ENCODE results near the gene INVS. TPM values are rescaled to one million over a fixed set of nuclear protein-coding genes. Genes with fewer than 3 reads are reported as not detected.
"Not testable (repeated sequence)": the region's sequence is repeated elsewhere in the genome, so short reads cannot be mapped to it uniquely, and the experiment has no call there.

INVS gene
- total and polyA plus RNA-seq, 2 donors (not counting 3 experiments of a cell fraction or from before 2014, with no cell fraction given), result 8.5 to 17.9 TPM

DNA sequence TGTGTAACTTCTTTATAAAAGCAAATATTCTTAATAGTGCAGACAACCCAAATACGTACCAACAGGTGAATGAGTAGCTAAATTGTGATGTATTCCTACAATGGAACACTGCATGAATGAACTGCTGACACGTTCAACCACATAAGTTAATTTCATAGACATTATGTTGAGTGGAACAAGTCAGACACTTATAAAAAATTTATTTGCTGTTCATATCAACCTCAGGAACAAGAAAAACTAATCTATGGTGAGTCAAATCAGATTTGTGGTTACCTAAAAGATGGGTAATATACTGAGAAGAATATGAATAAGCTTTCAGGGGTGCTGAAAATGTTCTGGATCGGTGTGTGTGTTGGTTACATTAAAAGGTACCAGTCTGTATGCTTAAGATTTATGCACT is 35.7 kb downstream of the INVS start:
- no peak for FAIRE-seq
- Histone ChIP-seq H4K20me1 (replicated peaks; ENCODE audit: control insufficient read depth, extremely low read depth, insufficient read depth, low read length) (no peaks in the 10 kb centered on the region), H3K4me3 (replicated peaks in 1 of 3; ENCODE audit: insufficient read depth in 1 of 3, low read depth in 1 of 3, low read length in 3 of 3) (no peak overlapping the region), H2AFZ (ENCODE audit: low read depth, low read length) (no peak overlapping the region), H3K4me1 (ENCODE audit: control insufficient read depth, extremely low read depth, insufficient read depth, low read length) (no peaks in the 10 kb centered on the region), H3K27me3 (ENCODE audit: control insufficient read depth in 2 of 2, insufficient read depth in 2 of 2, low read length in 2 of 2) (no peaks in the 10 kb centered on the region), H3K36me3 (ENCODE audit: control insufficient read depth in 2 of 2, extremely low read depth in 1 of 2, insufficient read depth in 2 of 2, low read length in 2 of 2) (no peaks in the 10 kb centered on the region), H3K9me3 (replicated peaks; ENCODE audit: control insufficient read depth, insufficient read depth, low read length) (no peaks in the 10 kb centered on the region), H3K9ac (replicated peaks; ENCODE audit: extremely low read depth, insufficient read depth, low read length) (no peak overlapping the region), H3K4me2 (ENCODE audit: insufficient read depth, low read length) (no peak overlapping the region), H3K9me1 (replicated peaks; ENCODE audit: control insufficient read depth, extremely low read depth, insufficient read depth, low read length) (no peaks in the 10 kb centered on the region), H3K27ac (ENCODE audit: insufficient read depth, low read depth, low read length) (no peak overlapping the region), H3K79me2 (ENCODE audit: control insufficient read depth, insufficient read depth, low read length) (no peaks in the 10 kb centered on the region)
- no peak for DNase-seq (ENCODE audit: low read depth, low spot score)
- ChIA-PET POLR2A (no interaction called here), CTCF (no interaction called here)
- dilution Hi-C loops (cut with MboI; ENCODE audit: extremely low pct_ligation_motif_present, low sequenced_read_pairs) (no loop called here), intact Hi-C loops (cut with micrococcal nuclease) (loop anchor here (5.0 kb wide), 1 partner anchor 83 kb away; no protein-coding TSS in a partner anchor)
- BruUV-seq (replicated peaks), result no TSS peak
- TF ChIP-seq FOS (IDR thresholded peaks at IDR 0.05; ENCODE audit: borderline replicate concordance, insufficient read depth, low read length) (no peak), MYC (IDR thresholded peaks at IDR 0.05; ENCODE audit: low read depth, low read length) (no peak), GATA2 (IDR thresholded peaks at IDR 0.05; ENCODE audit: insufficient read depth, insufficient read length, low read depth, low read length) (no peak), POLR2AphosphoS5 (IDR thresholded peaks at IDR 0.05; ENCODE audit: insufficient read depth, low read depth, low read length) (no peak), JUN (IDR thresholded peaks at IDR 0.05; ENCODE audit: borderline replicate concordance, insufficient read depth, insufficient read length, low read depth) (no peak), CTCF (IDR thresholded peaks at IDR 0.05; ENCODE audit: extremely low read depth in 1 of 2, insufficient read depth in 1 of 2, low read depth in 1 of 2, low read length in 2 of 2) (no peak), POLR2A (IDR thresholded peaks at IDR 0.05; ENCODE audit: low read depth, low read length) (no peak), MAX (IDR thresholded peaks at IDR 0.05; ENCODE audit: insufficient read depth, insufficient read length) (no peak), EZH2 (IDR thresholded peaks at IDR 0.05; ENCODE audit: borderline replicate concordance, low read depth, low read length, severe bottlenecking) (no peak)

DNA sequence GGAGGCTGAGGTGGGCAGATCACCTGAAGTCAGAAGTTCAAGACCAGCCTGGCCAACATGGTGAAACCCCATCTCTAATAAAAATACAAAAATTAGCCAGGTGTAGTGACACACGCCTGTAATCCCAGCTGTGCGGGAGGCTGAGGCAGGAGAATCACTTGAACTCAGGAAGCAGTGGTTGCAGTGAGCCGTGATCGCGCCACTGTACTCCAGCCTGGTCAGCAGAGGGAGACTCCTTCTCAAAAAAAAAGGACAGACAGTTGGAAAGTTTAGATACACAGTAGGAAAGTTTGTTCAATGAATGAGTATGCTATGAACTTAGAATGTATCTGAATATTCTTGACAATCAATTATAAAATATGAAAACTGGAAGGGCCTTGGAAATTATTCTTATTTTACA is 37.8 kb downstream of the INVS start:
- H4K20me1 ChIP-seq (replicated peaks; ENCODE audit: control insufficient read depth, extremely low read depth, insufficient read depth, low read length); H3K9ac ChIP-seq (replicated peaks; ENCODE audit: extremely low read depth, insufficient read depth, low read length); POLR2A ChIA-PET; H2AFZ ChIP-seq (ENCODE audit: low read depth, low read length); H3K4me1 ChIP-seq (ENCODE audit: control insufficient read depth, extremely low read depth, insufficient read depth, low read length); H3K36me3 ChIP-seq (ENCODE audit: control insufficient read depth in 2 of 2, extremely low read depth in 1 of 2, insufficient read depth in 2 of 2, low read length in 2 of 2); H3K9me1 ChIP-seq (replicated peaks; ENCODE audit: control insufficient read depth, extremely low read depth, insufficient read depth, low read length); BruUV-seq (replicated peaks); H3K79me2 ChIP-seq (ENCODE audit: control insufficient read depth, insufficient read depth, low read length); FAIRE-seq; H3K4me2 ChIP-seq (ENCODE audit: insufficient read depth, low read length); dilution Hi-C loops (cut with MboI; ENCODE audit: extremely low pct_ligation_motif_present, low sequenced_read_pairs); CTCF ChIA-PET; H3K4me3 ChIP-seq (replicated peaks in 1 of 3; ENCODE audit: insufficient read depth in 1 of 3, low read depth in 1 of 3, low read length in 3 of 3); H3K9me3 ChIP-seq (replicated peaks; ENCODE audit: control insufficient read depth, insufficient read depth, low read length); H3K27me3 ChIP-seq (ENCODE audit: control insufficient read depth in 2 of 2, insufficient read depth in 2 of 2, low read length in 2 of 2); DNase-seq (ENCODE audit: low read depth, low spot score); H3K27ac ChIP-seq (ENCODE audit: insufficient read depth, low read depth, low read length): not testable (repeated sequence)
- intact Hi-C loops (cut with micrococcal nuclease), result loop anchor here (5.0 kb wide), 1 partner anchor 81 kb away; no protein-coding TSS in a partner anchor

- dilution Hi-C loops (cut with MboI; ENCODE audit: extremely low pct_ligation_motif_present, low sequenced_read_pairs); intact Hi-C loops (cut with micrococcal nuclease); H3K36me3 ChIP-seq (ENCODE audit: control insufficient read depth in 2 of 2, extremely low read depth in 1 of 2, insufficient read depth in 2 of 2, low read length in 2 of 2); H4K20me1 ChIP-seq (replicated peaks; ENCODE audit: control insufficient read depth, extremely low read depth, insufficient read depth, low read length); DNase-seq (ENCODE audit: low read depth, low spot score); H2AFZ ChIP-seq (ENCODE audit: low read depth, low read length); H3K9me3 ChIP-seq (replicated peaks; ENCODE audit: control insufficient read depth, insufficient read depth, low read length); H3K27ac ChIP-seq (ENCODE audit: insufficient read depth, low read depth, low read length); FAIRE-seq; H3K79me2 ChIP-seq (ENCODE audit: control insufficient read depth, insufficient read depth, low read length); H3K27me3 ChIP-seq (ENCODE audit: control insufficient read depth in 2 of 2, insufficient read depth in 2 of 2, low read length in 2 of 2); H3K4me1 ChIP-seq (ENCODE audit: control insufficient read depth, extremely low read depth, insufficient read depth, low read length); H3K4me3 ChIP-seq (replicated peaks in 1 of 3; ENCODE audit: insufficient read depth in 1 of 3, low read depth in 1 of 3, low read length in 3 of 3); POLR2A ChIA-PET; H3K9ac ChIP-seq (replicated peaks; ENCODE audit: extremely low read depth, insufficient read depth, low read length); H3K9me1 ChIP-seq (replicated peaks; ENCODE audit: control insufficient read depth, extremely low read depth, insufficient read depth, low read length); BruUV-seq (replicated peaks); CTCF ChIA-PET; H3K4me2 ChIP-seq (ENCODE audit: insufficient read depth, low read length): not testable (repeated sequence)
Measured at GRCh38 chr9:100140303-100140702, 41.3 kb downstream of the INVS start.
